T-cell (primary cell): ENCODE measurements around the gene NPAT. TPM values are rescaled to one million over a fixed set of nuclear protein-coding genes. Genes with fewer than 3 reads are reported as not detected.

Source experiments
- ATAC-seq, 4 experiments: fragments of 200-7000 bp in 3 of 4; fragments of 150-1000 bp in 1 of 4; cut with Tn5 transposase; replicated peaks in 1 of 4; 1 replicate in 3 of 4; 2 replicates in 1 of 4; pipeline ENCODE4 v1.10.0; 2021; ENCODE audit warnings: moderate library complexity in 3 of 4, mild to moderate bottlenecking in 2 of 4, moderate number of reproducible peaks in 1 of 4
- CTCF ChIA-PET, 2 donors: fragments of 300-600 bp; sonication (Branson Sonifier 250); formaldehyde crosslinking; loops; one replicate each; lab custom pipeline; 2022; ENCODE audit warnings: antibody characterized with exemption in 2 of 2; lab: Charles Lee
- POLR2A ChIA-PET, 2 donors: fragments of 300-600 bp; sonication (Branson Sonifier 250); formaldehyde crosslinking; loops; one replicate each; lab custom pipeline; 2022; ENCODE audit warnings: antibody characterized with exemption in 2 of 2; lab: Charles Lee
- DNase-seq, 35 experiments: peaks; one replicate each; pipeline versions ENCODE4 v3.0.0 to v3.0.0-alpha.2; 2013 to 2023
- H3K27ac ChIP-seq: one replicate; pipeline ENCODE4 v1.5.1; 2013; ENCODE audit warnings: low read length
- H3K27me3 ChIP-seq, 2 experiments: replicated peaks in 1 of 2; 1 replicate in 1 of 2; 2 replicates in 1 of 2; pipeline versions ENCODE4 v1.6.1 to v1.7.0; 2013; ENCODE audit warnings: low read length in 1 of 2, mixed read lengths in 1 of 2; ENCODE audit not compliant: control insufficient read depth in 2 of 2, insufficient read depth in 2 of 2; ENCODE audit errors: extremely low read depth in 1 of 2
- H3K36me3 ChIP-seq, 2 donors: 1 replicate in 1 of 2; 2 replicates in 1 of 2; pipeline versions ENCODE4 v1.6.1 to v1.7.0; 2013; ENCODE audit warnings: low read length in 1 of 2; ENCODE audit not compliant: control insufficient read depth in 2 of 2, insufficient read depth in 1 of 2; ENCODE audit errors: extremely low read depth in 1 of 2
- H3K4me1 ChIP-seq, 2 experiments: 1 replicate in 1 of 2; 2 replicates in 1 of 2; pipeline versions ENCODE4 v1.6.1 to v1.7.0; 2013; ENCODE audit warnings: low read length in 2 of 2, mixed read lengths in 1 of 2; ENCODE audit not compliant: insufficient read depth in 2 of 2, control insufficient read depth in 1 of 2; ENCODE audit errors: extremely low read depth in 1 of 2
- H3K4me3 ChIP-seq, 2 donors: 1 replicate in 1 of 2; 2 replicates in 1 of 2; pipeline versions ENCODE4 v1.5.1 to v1.7.0; 2013; ENCODE audit warnings: mild to moderate bottlenecking in 2 of 2, low read length in 1 of 2, moderate library complexity in 1 of 2; ENCODE audit not compliant: control insufficient read depth in 1 of 2; ENCODE audit errors: extremely low read depth in 1 of 2
- H3K9me3 ChIP-seq: 2 replicates; pipeline ENCODE4 v1.7.0; 2013
- H3K27ac Mint-ChIP-seq, 2 donors: one replicate each; pipeline ENCODE4 v1.8.0; 2020 to 2021; ENCODE audit warnings: mild to moderate bottlenecking in 2 of 2, mixed read lengths in 2 of 2
- H3K27me3 Mint-ChIP-seq, 2 donors: one replicate each; pipeline ENCODE4 v1.8.0; 2021 to 2022; ENCODE audit warnings: mixed read lengths in 2 of 2
- H3K36me3 Mint-ChIP-seq: one replicate; pipeline ENCODE4 v1.8.0; 2021; ENCODE audit warnings: mixed read lengths
- H3K4me1 Mint-ChIP-seq, 3 donors: one replicate each; pipeline ENCODE4 v1.8.0; 2020 to 2022; ENCODE audit warnings: mixed read lengths in 3 of 3, mild to moderate bottlenecking in 1 of 3
- H3K4me3 Mint-ChIP-seq, 3 donors: one replicate each; pipeline ENCODE4 v1.8.0; 2020 to 2022; ENCODE audit warnings: mild to moderate bottlenecking in 3 of 3, mixed read lengths in 3 of 3, moderate library complexity in 3 of 3
- H3K9me3 Mint-ChIP-seq, 3 donors: one replicate each; pipeline ENCODE4 v1.8.0; 2020 to 2022; ENCODE audit warnings: mixed read lengths in 3 of 3
- WGBS: methylation state at CpG from one replicate; pipeline ENCODE4 v1.1.5; 2013; ENCODE audit warnings: missing lambda C conversion rate; ENCODE audit not compliant: insufficient coverage; 5-methylcytosine and 5-hydroxymethylcytosine counted together
- total RNA-seq, 35 experiments: library from RNA in 6 of 35; stranded (reverse) in 6 of 35; fragments of 120-200 nt in 1 of 35; gene quantifications; one replicate each; pipeline versions ENCODE4 v1.2.1 to v1.2.4 and lab custom pipeline; 2013 to 2026

Gene NPAT
- total RNA-seq, 5 donors from 2014 or later (not counting 1 experiment from before 2014, with no cell fraction given), result 46.9 to 54.1 (median 49.1) TPM

DNA sequence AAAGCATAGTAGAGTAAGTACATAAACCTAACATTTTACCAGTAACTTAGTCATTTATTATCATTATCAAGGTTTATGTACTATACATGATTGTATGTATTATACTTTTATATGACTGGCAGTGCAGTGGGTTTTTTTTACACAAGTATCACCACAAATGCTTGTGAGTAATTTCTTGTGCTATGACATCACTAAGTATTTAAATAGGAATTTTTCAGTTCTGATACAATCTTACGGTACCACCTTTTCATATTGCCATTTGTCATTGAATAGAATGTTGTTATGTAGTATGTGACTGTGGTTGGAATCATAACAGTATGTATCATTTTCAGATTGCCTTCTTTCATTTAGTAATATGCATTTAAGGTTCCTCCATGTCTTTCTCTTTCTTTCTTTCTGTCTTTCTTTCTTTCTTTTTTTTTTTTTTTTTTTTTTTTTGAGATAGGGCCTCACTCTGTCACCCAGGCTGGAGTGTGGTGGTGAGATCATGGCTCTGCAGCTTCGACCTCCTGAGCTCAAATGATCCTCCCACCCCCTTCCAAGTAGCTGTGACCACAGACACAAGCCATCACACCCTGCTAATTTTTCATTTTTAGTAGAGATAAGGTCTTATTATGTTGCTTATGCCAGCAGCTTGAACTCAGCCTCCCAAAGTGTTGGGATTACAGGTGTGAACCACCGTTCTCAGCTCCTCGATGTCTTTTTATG lies 19.0 kb upstream of the NPAT start:
- Histone ChIP-seq H3K4me1 (peaks cover 55 to 72% of the 10 kb centered on the region in 2 experiments), H3K27me3 (no peaks in the 10 kb centered on the region), H3K36me3 (peaks cover 0 to 36% of the 10 kb centered on the region in 2 donors), H3K9me3 (no peaks in the 10 kb centered on the region), H3K27ac (peak overlapping the region; percentile 86), H3K4me3 (no peak overlapping the region)
- Mint-ChIP-seq H3K4me3 (peak overlapping the region in 1 of 3 donors; percentile 60), H3K4me1 (peaks cover 84 to 91% (median 87%) of the 10 kb centered on the region in 3 donors), H3K27ac (peak overlapping the region; percentile 86 to 91), H3K36me3 (peaks cover 50% of the 10 kb centered on the region), H3K9me3 (no peaks in the 10 kb centered on the region), H3K27me3 (no peaks in the 10 kb centered on the region)
- ChIA-PET CTCF (interaction anchor here in 1 of 2 donors (0.6 to 2.1 kb wide), 6 partner anchors 8 to 352 kb away, joined by 3 to 17 read pairs (median 4); partner anchors contain the start of genes ATM and NPAT), POLR2A (interaction anchor here (0.6 to 0.9 kb wide), 3 partner anchors 10 to 15 kb away, joined by 3 to 7 read pairs (median 4); no protein-coding TSS in a partner anchor)
- ATAC-seq, result peak in 1 of 4 experiments; percentile 30
- WGBS, result no CpG with 5 or more reads among the region's 4 CpGs
- DNase-seq, result peak in 2 of 35 experiments; percentile 27 to 43

DNA sequence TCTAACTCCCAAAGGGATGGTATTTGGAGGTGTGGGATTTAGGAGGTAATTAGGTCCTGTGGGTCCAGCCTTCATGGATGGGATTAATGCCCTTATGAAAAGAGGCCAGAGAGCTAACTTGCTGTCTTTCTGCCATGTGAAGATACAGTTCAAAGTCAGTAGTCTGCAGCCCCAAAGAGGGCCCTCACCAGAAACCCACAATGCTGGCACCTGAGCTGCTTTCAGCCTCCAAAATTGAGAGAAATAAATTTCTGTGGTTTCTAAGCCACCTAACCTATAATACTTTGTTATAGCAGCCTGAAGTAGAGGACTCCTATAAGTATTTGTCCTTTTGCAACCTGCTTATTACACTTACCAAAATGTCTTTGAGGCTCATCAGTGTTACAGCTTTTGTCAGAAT lies 16.6 kb upstream of the NPAT start:
- Mint-ChIP-seq H3K36me3 (peaks cover 48% of the 10 kb centered on the region), H3K27ac (peak overlapping the region; percentile 92 to 96), H3K9me3 (no peaks in the 10 kb centered on the region), H3K4me1 (peaks cover 80 to 91% (median 82%) of the 10 kb centered on the region in 3 donors), H3K4me3 (peak overlapping the region; percentile 35 to 74 (median 54)), H3K27me3 (no peaks in the 10 kb centered on the region)
- ChIA-PET CTCF (interaction anchor here (0.7 to 4.8 kb wide), 7 partner anchors 10 to 20 kb away, joined by 3 to 41 read pairs (median 3); partner anchors contain the start of genes ATM (in 2 of the 2) and NPAT (in 1 of the 2)), POLR2A (interaction anchor here (0.7 to 1.7 kb wide), 5 partner anchors 13 to 23 kb away, joined by 3 to 6 read pairs (median 3); no protein-coding TSS in a partner anchor)
- Histone ChIP-seq H3K4me3 (peak overlapping the region in 1 of 2 donors; percentile 1), H3K36me3 (peaks cover 0 to 26% of the 10 kb centered on the region in 2 donors), H3K27ac (peak overlapping the region; percentile 86), H3K9me3 (no peaks in the 10 kb centered on the region), H3K4me1 (peaks cover 62 to 90% of the 10 kb centered on the region in 2 experiments), H3K27me3 (no peaks in the 10 kb centered on the region)
- DNase-seq (peak in 25 of 35 experiments; percentile 17 to 57 (median 35)), ATAC-seq (peak; percentile 17 to 42 (median 37))

DNA sequence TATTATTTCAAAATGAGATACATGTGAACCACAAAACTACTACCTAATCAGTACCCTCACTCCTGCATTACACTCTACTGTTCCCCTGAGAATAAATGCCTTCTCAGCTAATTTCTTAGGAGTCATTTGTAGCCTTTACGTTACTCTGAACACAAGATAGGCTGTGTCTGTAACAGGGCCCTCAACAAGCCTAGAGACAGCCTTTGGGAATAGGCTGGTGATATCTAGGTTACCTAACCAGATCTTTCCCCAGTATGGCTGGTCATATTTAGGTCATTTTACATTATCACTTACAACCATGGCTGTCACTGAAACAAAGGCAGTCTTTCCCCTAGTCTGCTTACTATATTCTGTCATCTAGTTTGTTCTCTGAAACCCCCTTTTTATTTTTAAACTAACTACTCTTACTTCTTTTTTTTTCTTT lies 14.6 kb upstream of the NPAT start:
- Histone ChIP-seq H3K4me1 (peaks cover 64 to 86% of the 10 kb centered on the region in 2 experiments), H3K9me3 (no peaks in the 10 kb centered on the region), H3K27me3 (no peaks in the 10 kb centered on the region), H3K36me3 (peaks cover 0 to 39% of the 10 kb centered on the region in 2 donors), H3K4me3 (peak overlapping the region in 1 of 2 donors; percentile 20), H3K27ac (peak overlapping the region; percentile 86)
- CTCF ChIA-PET, result interaction anchor here (0.6 to 4.8 kb wide), 9 partner anchors 9 to 228 kb away, joined by 3 to 41 read pairs (median 5); partner anchors contain the start of genes ATM (in 1 of the 2), CUL5 (in 1 of the 2) and NPAT (in 1 of the 2)
- Mint-ChIP-seq H3K4me3 (peak overlapping the region; percentile 61 to 71 (median 67)), H3K4me1 (peaks cover 79 to 92% (median 83%) of the 10 kb centered on the region in 3 donors), H3K9me3 (no peaks in the 10 kb centered on the region), H3K27me3 (no peaks in the 10 kb centered on the region), H3K36me3 (peaks cover 54% of the 10 kb centered on the region), H3K27ac (peak overlapping the region; percentile 91 to 93)
- peak; percentile 12 to 55 (median 21) for ATAC-seq
- POLR2A ChIA-PET, result interaction anchor here (0.6 to 3.7 kb wide), 8 partner anchors 13 to 105 kb away, joined by 3 to 107 read pairs (median 4); partner anchors contain the start of genes ATM (in 2 of the 2) and NPAT (in 2 of the 2)
- WGBS, result no CpG with 5 or more reads among the region's 1 CpG
- peak in 3 of 35 experiments; percentile 18 to 64 (median 25) for DNase-seq

DNA sequence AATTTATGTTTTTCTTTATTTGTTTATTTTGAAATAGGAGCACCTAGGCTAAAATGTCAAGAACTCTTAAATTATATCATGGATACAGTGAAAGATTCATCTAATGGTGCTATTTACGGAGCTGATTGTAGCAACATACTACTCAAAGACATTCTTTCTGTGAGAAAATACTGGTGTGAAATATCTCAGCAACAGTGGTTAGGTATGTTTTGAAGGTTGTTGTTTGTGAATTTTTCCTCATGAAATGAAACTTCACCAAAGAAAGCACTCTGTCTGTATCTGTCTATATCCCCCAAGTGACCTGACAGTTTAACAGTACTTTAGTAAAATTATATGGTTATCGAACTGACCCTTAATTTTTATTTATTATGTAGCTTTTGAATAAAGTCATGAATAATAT lies 13.2 kb upstream of the NPAT start:
- Mint-ChIP-seq H3K27me3 (no peaks in the 10 kb centered on the region), H3K4me1 (peaks cover 80 to 92% (median 84%) of the 10 kb centered on the region in 3 donors), H3K9me3 (no peaks in the 10 kb centered on the region), H3K27ac (peak overlapping the region; percentile 91 to 93), H3K36me3 (peaks cover 58% of the 10 kb centered on the region), H3K4me3 (peak overlapping the region; percentile 61 to 71 (median 67))
- DNase-seq, result no peak
- Histone ChIP-seq H3K36me3 (peaks cover 0 to 48% of the 10 kb centered on the region in 2 donors), H3K9me3 (no peaks in the 10 kb centered on the region), H3K4me1 (peaks cover 65 to 82% of the 10 kb centered on the region in 2 experiments), H3K27me3 (no peaks in the 10 kb centered on the region), H3K27ac (peak overlapping the region; percentile 86), H3K4me3 (no peak overlapping the region)
- no CpG with 5 or more reads among the region's 2 CpGs for WGBS
- no peak for ATAC-seq
- POLR2A ChIA-PET, result interaction anchor here (0.7 to 3.7 kb wide), 3 partner anchors 12 to 99 kb away, joined by 3 to 107 read pairs (median 5); partner anchors contain the start of genes ATM (in 1 of the 2) and NPAT (in 1 of the 2)
- CTCF ChIA-PET, result interaction anchor here in 1 of 2 donors (2.1 to 4.8 kb wide), 2 partner anchors 13 to 15 kb away, joined by 8 to 41 read pairs; partner anchors contain the start of genes ATM and NPAT

DNA sequence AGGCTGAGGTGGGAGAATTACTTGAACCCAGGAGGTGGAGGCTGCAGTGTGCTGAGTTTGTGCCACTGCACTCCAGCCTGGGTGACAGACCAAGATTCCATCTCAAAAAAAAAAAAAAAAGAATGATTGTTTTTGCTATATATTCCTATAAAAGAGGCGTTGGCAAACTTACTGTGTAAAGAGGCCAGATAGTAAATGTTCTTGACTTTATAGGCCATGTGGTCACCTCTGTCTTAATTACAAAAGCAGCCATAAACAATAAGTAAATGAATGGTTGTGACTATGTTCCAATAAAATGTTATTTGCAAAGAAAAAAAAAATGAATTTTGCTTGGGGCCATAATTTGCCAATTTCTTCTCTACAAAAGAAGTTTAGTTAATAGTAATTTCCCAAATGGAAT lies 12.8 kb upstream of the NPAT start:
- Histone ChIP-seq H3K36me3 (peaks cover 0 to 52% of the 10 kb centered on the region in 2 donors), H3K9me3 (no peaks in the 10 kb centered on the region), H3K27me3 (no peaks in the 10 kb centered on the region), H3K4me3 (no peak overlapping the region), H3K4me1 (peaks cover 70 to 82% of the 10 kb centered on the region in 2 experiments), H3K27ac (peak overlapping the region; percentile 86)
- peak overlapping the region; percentile 91 to 93 for H3K27ac Mint-ChIP-seq
- CTCF ChIA-PET, result interaction anchor here in 1 of 2 donors (2.1 to 4.8 kb wide), 2 partner anchors 12 to 15 kb away, joined by 8 to 41 read pairs; partner anchors contain the start of genes ATM and NPAT
- H3K9me3 Mint-ChIP-seq, result no peaks in the 10 kb centered on the region
- DNase-seq (no peak), ATAC-seq (no peak)
- WGBS, result no CpG with 5 or more reads among the region's 1 CpG
- peaks cover 80 to 92% (median 84%) of the 10 kb centered on the region in 3 donors for H3K4me1 Mint-ChIP-seq
- POLR2A ChIA-PET, result interaction anchor here (0.8 to 3.7 kb wide), 2 partner anchors 11 to 18 kb away, joined by 3 to 107 read pairs; partner anchors contain the start of genes ATM (in 1 of the 2) and NPAT (in 1 of the 2)
- H3K36me3 Mint-ChIP-seq, result peaks cover 59% of the 10 kb centered on the region
- peak overlapping the region in 1 of 3 donors; percentile 20 for H3K4me3 Mint-ChIP-seq
- H3K27me3 Mint-ChIP-seq, result no peaks in the 10 kb centered on the region
